ENCODE measurements around the gene RBMS2.

GRCh38 chr12:56596815-56597214, 75.2 kb downstream of the RBMS2 start:
- TF ChIP-seq CTCF (IDR thresholded peaks at IDR 0.05) (no peak), POLR2A (IDR thresholded peaks at IDR 0.05) (no peak), EP300 (IDR thresholded peaks at IDR 0.05) (no peak)
